K562 (cell line): ENCODE results near the gene PNPLA7. TPM values are rescaled to one million over a fixed set of nuclear protein-coding genes. Genes with fewer than 3 reads are reported as not detected.

Experiments used
- ATF7 ChIP-seq: fragments of 450-650 bp; IDR thresholded peaks from 2 replicates; pipeline ENCODE4 v1.7.1; 2014; ENCODE audit warnings: mild to moderate bottlenecking, moderate library complexity
- CTCF ChIP-seq, 3 experiments: IDR thresholded peaks in 2 of 3; conservative IDR thresholded peaks in 1 of 3; 2 replicates each; pipeline ENCODE4 v1.5.1; 2011 to 2012; ENCODE audit warnings: low read length in 3 of 3, mild to moderate bottlenecking in 3 of 3, control low read depth in 2 of 3, improper control_type of control experiment in 1 of 3, inconsistent platforms in 1 of 3, low read depth in 1 of 3, mixed read lengths in 1 of 3, moderate library complexity in 1 of 3; ENCODE audit not compliant: insufficient read depth in 2 of 3
- CXXC5 ChIP-seq: fragments of 250-450 bp; sonication (Bioruptor Pico); IDR thresholded peaks from 2 replicates; pipeline ENCODE4 v1.8.0; 2022; ENCODE audit warnings: inconsistent platforms, mild to moderate bottlenecking, moderate library complexity
- DPF2 ChIP-seq: fragments of 450-650 bp; IDR thresholded peaks from 2 replicates; pipeline ENCODE4 v1.6.1; 2016
- EGR1 ChIP-seq: fragments of 450-650 bp; conservative IDR thresholded peaks from 2 replicates; pipeline ENCODE4 v1.6.1; 2017; ENCODE audit warnings: mild to moderate bottlenecking
- FOSL1 ChIP-seq: fragments of 200-800 bp; sonication (Bioruptor generic); conservative IDR thresholded peaks from 2 replicates; pipeline ENCODE4 v1.6.1; 2016; ENCODE audit warnings: missing genetic modification characterization, missing compliant biosample characterization
- GABPB1 ChIP-seq: sonication (generic); formaldehyde crosslinking; IDR thresholded peaks from 2 replicates; pipeline ENCODE4 v1.8.0; 2022; ENCODE audit warnings: mild to moderate bottlenecking, missing genetic modification reagents
- GATAD2A ChIP-seq: fragments of 450-650 bp; IDR thresholded peaks from 2 replicates; pipeline ENCODE4 v1.6.1; 2017
- GTF2F1 ChIP-seq: IDR thresholded peaks from 2 replicates; pipeline ENCODE4 v1.6.1; 2011; ENCODE audit warnings: low read depth, low read length, improper control_type of control experiment
- MLLT1 ChIP-seq, 2 experiments: fragments of 450-650 bp; IDR thresholded peaks; 2 replicates each; pipeline ENCODE4 v1.6.1; 2016
- RB1 ChIP-seq: fragments of 450-650 bp; IDR thresholded peaks from 2 replicates; pipeline ENCODE4 v1.6.1; 2017; ENCODE audit warnings: low read depth, mild to moderate bottlenecking
- RBM17 ChIP-seq: fragments of 200-400 bp; formaldehyde crosslinking; IDR thresholded peaks from 2 replicates; pipeline ENCODE4 v1.6.1; 2017; ENCODE audit warnings: low read depth, mild to moderate bottlenecking, low read length, borderline replicate concordance
- SMAD4 ChIP-seq: fragments of 250-450 bp; sonication (Bioruptor Pico); conservative IDR thresholded peaks from 2 replicates; pipeline ENCODE4 v1.8.0; 2021; ENCODE audit warnings: inconsistent platforms, mild to moderate bottlenecking, moderate library complexity
- SMARCA4 ChIP-seq: fragments of 450-650 bp; IDR thresholded peaks from 2 replicates; pipeline ENCODE4 v1.6.1; 2016
- SP1 ChIP-seq: sonication (generic); formaldehyde crosslinking; IDR thresholded peaks from 2 replicates; pipeline ENCODE4 v1.8.1; 2022; ENCODE audit warnings: mild to moderate bottlenecking, missing genetic modification reagents
- XRCC5 ChIP-seq: fragments of 200-400 bp; formaldehyde crosslinking; IDR thresholded peaks from 2 replicates; pipeline ENCODE4 v1.6.1; 2017; ENCODE audit warnings: low read depth, mild to moderate bottlenecking, low read length
- ZBTB7A ChIP-seq: IDR thresholded peaks from 2 replicates; pipeline ENCODE4 v1.6.1; 2011; ENCODE audit warnings: low read depth, mild to moderate bottlenecking, low read length, moderate library complexity, borderline replicate concordance; ENCODE audit not compliant: control insufficient read depth
- ZNF282 ChIP-seq: sonication (generic); formaldehyde crosslinking; IDR thresholded peaks from 2 replicates; pipeline ENCODE4 v1.8.1; 2023; ENCODE audit warnings: missing genetic modification reagents
- polyA plus RNA-seq, 8 experiments: library from polyadenylated mRNA; depleted of rRNA in 4 of 8; stranded (reverse) in 5 of 8; unstranded in 3 of 8; fragments of >200 nt; fragmentation: Nextera tagmentation in 2 of 8; fragmentation: Illumina TruSeq in 1 of 8; extraction: Ambion mirVana in 2 of 8; extraction: Trizol in 1 of 8; gene quantifications; 2 replicates each; pipeline versions ENCODE4 v1.2.1 to v1.2.3, GENCODE V29; 2011 to 2014; ENCODE audit warnings: inconsistent platforms in 1 of 8, missing spikeins in 1 of 8
- total RNA-seq, 7 experiments: library from RNA; depleted of rRNA in 6 of 7; stranded (reverse); fragments of >200 nt in 6 of 7; fragmentation: Illumina TruSeq in 2 of 7; extraction: Trizol in 2 of 7; gene quantifications; 2 replicates each; pipeline versions ENCODE4 v1.2.1 to v1.2.3, GENCODE V29; 2011 to 2021; ENCODE audit warnings: low replicate concordance in 1 of 7
- TF ChIP-seq, protein P1 (sequence below): sonication (generic); formaldehyde crosslinking; IDR thresholded peaks from 2 replicates; pipeline ENCODE4 v1.8.0; 2022; ENCODE audit warnings: missing genetic modification reagents, mild to moderate bottlenecking, moderate library complexity, borderline replicate concordance
- TF ChIP-seq, protein P2 (sequence below): IDR thresholded peaks from 2 replicates; pipeline ENCODE4 v1.6.1; 2011; ENCODE audit warnings: borderline replicate concordance, low read depth, mild to moderate bottlenecking, moderate library complexity, low read length; ENCODE audit not compliant: insufficient read depth, poor library complexity, severe bottlenecking

Gene PNPLA7
- total and polyA plus RNA-seq, 9 of the 15 experiments (the other 6 are each of a cell fraction or from before 2014, with no cell fraction given), result 0.01 to 0.85 (median 0.19) TPM; not detected in 1

- TF ChIP-seq DPF2, result peak; percentile 47
- TF ChIP-seq FOSL1 (tag), result peak; percentile 83
- TF ChIP-seq ZNF282 (CRISPR knock-in tag), result no peak
- peak; percentile 65; the same call in 1 of the 2 replicates for TF ChIP-seq SMAD4 (CRISPR knock-in tag)
- TF ChIP-seq GTF2F1, result no peak
- TF ChIP-seq RBM17, result no peak
- peak; percentile 34; the same call in 1 of the 2 replicates for TF ChIP-seq GABPB1 (CRISPR knock-in tag)
- TF ChIP-seq ZBTB7A, result peak; percentile 84; the same call in 1 of the 2 replicates
- TF ChIP-seq SMARCA4, result peak; percentile 28; the same call in 1 of the 2 replicates
- TF ChIP-seq, protein P1, sequence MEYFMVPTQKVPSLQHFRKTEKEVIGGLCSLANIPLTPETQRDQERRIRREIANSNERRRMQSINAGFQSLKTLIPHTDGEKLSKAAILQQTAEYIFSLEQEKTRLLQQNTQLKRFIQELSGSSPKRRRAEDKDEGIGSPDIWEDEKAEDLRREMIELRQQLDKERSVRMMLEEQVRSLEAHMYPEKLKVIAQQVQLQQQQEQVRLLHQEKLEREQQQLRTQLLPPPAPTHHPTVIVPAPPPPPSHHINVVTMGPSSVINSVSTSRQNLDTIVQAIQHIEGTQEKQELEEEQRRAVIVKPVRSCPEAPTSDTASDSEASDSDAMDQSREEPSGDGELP (CRISPR knock-in tag), result peak; percentile 68; the same call in 1 of the 2 replicates
- 0 out of 2 replicates have a peak, but pooled peaks have one; percentile 54 for TF ChIP-seq XRCC5
- peak; percentile 37; the same call in 1 of the 2 replicates for TF ChIP-seq EGR1
- TF ChIP-seq CTCF (IDR thresholded peaks at IDR 0.05 in 2 of 3, conservative IDR thresholded peaks at IDR 0.05 in 1 of 3; ENCODE audit: insufficient read depth in 2 of 3, low read depth in 1 of 3, low read length in 3 of 3), result peak; percentile 92 to 93 (median 93)
- TF ChIP-seq MLLT1 (IDR thresholded peaks at IDR 0.05), result peak in 1 of 2 experiments; percentile 13; a peak in 1 of 4 replicates
- peak; percentile 37 for TF ChIP-seq RB1
- TF ChIP-seq CXXC5, result peak; percentile 30
- 0 out of 2 replicates have a peak, but pooled peaks have one; percentile 51 for TF ChIP-seq SP1 (CRISPR knock-in tag)
- TF ChIP-seq GATAD2A, result peak; percentile 79; the same call in 1 of the 2 replicates
- TF ChIP-seq, protein P2, sequence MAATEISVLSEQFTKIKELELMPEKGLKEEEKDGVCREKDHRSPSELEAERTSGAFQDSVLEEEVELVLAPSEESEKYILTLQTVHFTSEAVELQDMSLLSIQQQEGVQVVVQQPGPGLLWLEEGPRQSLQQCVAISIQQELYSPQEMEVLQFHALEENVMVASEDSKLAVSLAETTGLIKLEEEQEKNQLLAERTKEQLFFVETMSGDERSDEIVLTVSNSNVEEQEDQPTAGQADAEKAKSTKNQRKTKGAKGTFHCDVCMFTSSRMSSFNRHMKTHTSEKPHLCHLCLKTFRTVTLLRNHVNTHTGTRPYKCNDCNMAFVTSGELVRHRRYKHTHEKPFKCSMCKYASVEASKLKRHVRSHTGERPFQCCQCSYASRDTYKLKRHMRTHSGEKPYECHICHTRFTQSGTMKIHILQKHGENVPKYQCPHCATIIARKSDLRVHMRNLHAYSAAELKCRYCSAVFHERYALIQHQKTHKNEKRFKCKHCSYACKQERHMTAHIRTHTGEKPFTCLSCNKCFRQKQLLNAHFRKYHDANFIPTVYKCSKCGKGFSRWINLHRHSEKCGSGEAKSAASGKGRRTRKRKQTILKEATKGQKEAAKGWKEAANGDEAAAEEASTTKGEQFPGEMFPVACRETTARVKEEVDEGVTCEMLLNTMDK, result peak; percentile 21
- TF ChIP-seq ATF7, result peak; percentile 33; the same call in 1 of the 2 replicates
Measured at GRCh38 chr9:137445275-137445807, 104.9 kb downstream of the PNPLA7 start (continued).
